Regular cardiac myocyte (primary cell): ENCODE results near the gene SATL1. TPM values are rescaled to one million over a fixed set of nuclear protein-coding genes. Genes with fewer than 3 reads are reported as not detected.

Source experiments
- total RNA-seq: library from RNA; depleted of rRNA; stranded (reverse); fragments of >200 nt; gene quantifications from 2 replicates; pipeline ENCODE4 v1.2.3, GENCODE V29; 2014

The SATL1 gene, protein sequence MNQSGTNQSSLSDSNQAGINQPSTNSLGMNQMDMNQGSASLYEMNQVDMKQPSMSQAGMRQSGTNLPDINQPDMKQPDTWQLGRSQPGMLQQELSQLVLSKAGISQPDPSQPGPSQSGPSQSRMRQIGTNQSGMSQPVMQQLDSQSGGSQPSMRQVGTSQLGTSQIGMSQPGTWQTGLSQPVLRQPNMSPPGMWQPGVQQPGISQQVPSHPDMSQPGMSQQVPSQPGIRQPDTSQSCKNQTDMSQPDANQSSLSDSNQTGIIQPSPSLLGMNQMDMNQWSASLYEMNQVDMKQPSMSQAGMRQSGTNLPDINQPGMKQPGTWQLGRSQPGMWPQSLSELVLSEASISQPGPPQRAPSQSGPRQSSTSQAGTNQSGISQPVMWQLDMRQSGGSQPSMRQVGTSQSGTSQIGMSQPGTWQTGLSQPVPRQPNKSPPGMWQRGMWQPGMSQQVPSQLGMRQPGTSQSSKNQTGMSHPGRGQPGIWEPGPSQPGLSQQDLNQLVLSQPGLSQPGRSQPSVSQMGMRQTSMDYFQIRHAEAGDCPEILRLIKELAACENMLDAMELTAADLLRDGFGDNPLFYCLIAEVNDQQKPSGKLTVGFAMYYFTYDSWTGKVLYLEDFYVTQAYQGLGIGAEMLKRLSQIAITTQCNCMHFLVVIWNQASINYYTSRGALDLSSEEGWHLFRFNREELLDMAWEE
- total RNA-seq: not detected in 2 replicates

DNA sequence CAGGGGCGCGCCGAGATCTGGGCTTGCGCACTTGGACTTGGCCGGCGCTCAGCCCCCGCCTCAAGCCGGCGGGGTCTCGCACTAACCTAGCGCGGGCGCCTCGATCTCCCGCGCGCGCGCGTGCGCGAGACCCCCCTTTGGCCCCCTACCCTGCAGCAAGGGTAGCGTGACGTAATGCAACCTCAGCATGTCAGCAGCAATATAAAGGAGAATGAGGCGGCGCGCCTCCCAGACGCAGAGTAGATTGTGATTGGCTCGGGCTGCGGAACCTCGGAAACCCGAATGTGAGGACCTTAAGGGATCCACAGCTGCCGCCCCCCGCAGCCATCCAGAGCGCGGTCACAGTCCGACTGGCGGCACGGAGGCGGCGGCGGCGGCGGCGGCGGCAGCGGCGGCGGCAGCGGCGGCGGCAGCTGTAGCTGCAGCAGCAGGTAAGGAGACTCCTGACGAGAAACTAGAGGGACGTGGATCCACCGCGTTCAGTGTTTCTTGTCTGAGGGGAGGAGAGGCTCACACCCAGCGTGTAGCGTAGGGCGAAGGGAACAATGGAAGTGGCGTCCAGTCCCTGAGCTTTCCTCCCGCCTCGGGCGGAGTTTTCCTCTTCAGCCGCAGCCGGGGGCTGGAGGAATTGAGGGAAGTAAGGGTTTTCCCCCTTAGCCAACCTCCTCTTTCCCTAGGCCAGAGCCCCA lies at the start of gene SATL1, which contains the start of gene ZNF711:
Gene SATL1, minus strand, starts transcription at position 19 of the 689 bp plus-strand sequence. CDS start 134,811 bp downstream, outside the sequence.
Gene ZNF711, plus strand, starts transcription at position 231 of the 689 bp plus-strand sequence. CDS start 3,582 bp downstream, outside the sequence.

Other genes starting within 250 kb of the SATL1 start
- gene APOOL, start 239.9 kb downstream of the SATL1 start, total RNA-seq: 8.1 and 9.0 TPM in 2 replicates
- 0.28 and 0.38 TPM in 2 replicates for gene ZNF711, start 212 bp upstream of the SATL1 start, total RNA-seq
- under 0.01 TPM in 2 replicates for gene POF1B, start 135.9 kb upstream of the SATL1 start, total RNA-seq